ES-I3 (cell line): Measurements from ENCODE around the gene KLKB1.

ENCODE experiments used
- H3K36me3 ChIP-seq: 2 replicates; pipeline ENCODE4 v1.6.1; 2013; ENCODE audit warnings: mild to moderate bottlenecking, low read length, control low read depth, moderate library complexity; ENCODE audit not compliant: insufficient read depth
- H3K4me1 ChIP-seq: 2 replicates; pipeline ENCODE4 v1.6.1; 2013; ENCODE audit warnings: mild to moderate bottlenecking, control low read depth, low read length; ENCODE audit not compliant: insufficient read depth
- H3K9ac ChIP-seq: 2 replicates; pipeline ENCODE4 v1.6.1; 2013; ENCODE audit warnings: low read depth, mild to moderate bottlenecking, low read length, moderate library complexity
- H3K9me3 ChIP-seq: 2 replicates; pipeline ENCODE4 v1.6.1; 2013; ENCODE audit warnings: mild to moderate bottlenecking, low read length, moderate library complexity; ENCODE audit not compliant: control insufficient read depth, insufficient read depth

KLKB1 gene

GRCh38 chr4:186204103-186204559 lies 23.2 kb upstream of the KLKB1 start:
- Histone ChIP-seq H3K4me1 (no peaks in the 10 kb centered on the region), H3K9me3 (peaks cover 3% of the 10 kb centered on the region; the same call in 1 of the 2 replicates), H3K36me3 (no peaks in the 10 kb centered on the region), H3K9ac (peak overlapping the region; percentile 52; the same call in 1 of the 2 replicates)

DNA sequence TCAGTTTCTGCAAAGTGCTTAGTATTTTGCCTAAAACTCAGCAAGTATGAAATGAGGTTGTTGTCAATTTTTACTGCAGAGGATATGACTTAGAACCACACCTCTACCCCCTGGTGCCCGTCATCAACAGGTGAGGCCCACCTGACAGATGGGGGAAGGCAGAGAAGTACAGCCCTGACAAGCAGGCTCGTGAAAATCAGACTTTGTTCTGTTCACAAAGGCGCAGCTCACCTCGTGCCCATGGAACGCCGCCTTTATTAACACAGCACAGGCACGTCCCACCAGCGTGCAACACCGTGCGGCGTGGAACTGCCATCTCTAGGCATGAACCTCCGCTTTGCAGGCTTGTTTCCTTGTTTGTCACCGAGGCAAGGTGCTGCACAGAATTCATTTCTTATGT lies 22.6 kb upstream of the KLKB1 start:
- Histone ChIP-seq H3K9ac (peak overlapping the region; percentile 52; the same call in 1 of the 2 replicates), H3K36me3 (peaks cover 4% of the 10 kb centered on the region; the same call in 1 of the 2 replicates), H3K4me1 (no peaks in the 10 kb centered on the region)

GRCh38 chr4:186205156-186205555 lies 22.2 kb upstream of the KLKB1 start:
- peaks cover 4% of the 10 kb centered on the region; the same call in 1 of the 2 replicates for H3K36me3 ChIP-seq
- H3K4me1 ChIP-seq: no peaks in the 10 kb centered on the region
- no peak overlapping the region; the same call in 1 of the 2 replicates for H3K9ac ChIP-seq
- H3K9me3 ChIP-seq: peaks cover 3% of the 10 kb centered on the region; the same call in 1 of the 2 replicates

More for the DNA sequence above, 22.6 kb upstream of the KLKB1 start:
- peaks cover 3% of the 10 kb centered on the region; the same call in 1 of the 2 replicates for H3K9me3 ChIP-seq

- Histone ChIP-seq H3K9ac (no peak overlapping the region), H3K4me1 (no peaks in the 10 kb centered on the region), H3K9me3 (no peaks in the 10 kb centered on the region), H3K36me3 (no peaks in the 10 kb centered on the region)
These were observed 10.8 kb upstream of the KLKB1 start for GRCh38 chr4:186216465-186217024.

GRCh38 chr4:186217733-186218293 lies 9.5 kb upstream of the KLKB1 start:
- H3K9me3 ChIP-seq: no peaks in the 10 kb centered on the region

DNA sequence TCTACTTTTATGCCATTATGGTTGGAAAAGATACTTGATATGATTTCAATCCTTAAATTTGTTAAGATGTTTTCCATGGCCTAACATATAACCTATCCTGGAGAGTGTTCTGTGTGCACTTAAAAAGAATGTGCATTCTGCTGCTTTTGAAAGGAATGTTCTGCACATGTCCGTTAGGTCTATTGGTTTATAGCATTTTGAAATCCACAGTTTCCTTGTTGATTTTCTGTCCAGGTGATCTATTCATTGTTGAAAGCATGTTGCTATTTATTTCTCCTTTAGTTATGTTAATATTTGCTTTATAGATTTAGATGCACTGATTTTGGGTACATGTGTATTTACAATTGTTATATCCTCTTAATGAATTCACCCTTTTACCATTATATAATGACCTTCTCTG lies 5.7 kb upstream of the KLKB1 start:
- Histone ChIP-seq H3K9ac (no peak overlapping the region), H3K4me1 (no peaks in the 10 kb centered on the region; the same call in 1 of the 2 replicates), H3K9me3 (peaks cover 11% of the 10 kb centered on the region), H3K36me3 (no peaks in the 10 kb centered on the region)

More at GRCh38 chr4:186217733-186218293, 9.5 kb upstream of the KLKB1 start:
- no peak overlapping the region for H3K9ac ChIP-seq
- H3K36me3 ChIP-seq: no peaks in the 10 kb centered on the region
- no peaks in the 10 kb centered on the region for H3K4me1 ChIP-seq

DNA sequence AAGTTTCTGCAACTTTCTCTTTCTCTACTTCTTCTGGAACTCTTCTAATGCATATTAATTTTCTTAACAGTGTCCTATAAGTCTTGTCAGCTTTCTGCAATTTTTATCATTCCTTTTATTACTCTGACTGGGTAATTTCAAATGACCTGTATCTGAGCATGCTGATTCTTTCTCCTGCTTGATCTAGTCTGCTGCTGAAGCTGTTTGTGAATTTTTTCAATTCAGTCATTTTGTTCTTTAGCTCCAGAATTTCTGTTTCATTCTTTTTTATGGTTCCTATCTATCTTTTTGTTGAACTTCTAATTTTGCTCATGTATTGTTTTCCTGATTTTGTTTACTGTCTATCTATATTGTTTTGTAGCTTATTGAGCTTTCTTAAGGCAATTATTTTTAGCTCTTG lies 1.5 kb upstream of the KLKB1 start:
- H3K9me3 ChIP-seq: peaks cover 11% of the 10 kb centered on the region
- H3K4me1 ChIP-seq: no peaks in the 10 kb centered on the region; the same call in 1 of the 2 replicates
- no peak overlapping the region for H3K9ac ChIP-seq
- H3K36me3 ChIP-seq: no peaks in the 10 kb centered on the region

- H3K9me3 ChIP-seq: peaks cover 11% of the 10 kb centered on the region
- no peak overlapping the region for H3K9ac ChIP-seq
- no peaks in the 10 kb centered on the region for H3K36me3 ChIP-seq
- H3K4me1 ChIP-seq: no peaks in the 10 kb centered on the region; the same call in 1 of the 2 replicates
These were observed 652 bp upstream of the KLKB1 start for GRCh38 chr4:186226521-186227189.

DNA sequence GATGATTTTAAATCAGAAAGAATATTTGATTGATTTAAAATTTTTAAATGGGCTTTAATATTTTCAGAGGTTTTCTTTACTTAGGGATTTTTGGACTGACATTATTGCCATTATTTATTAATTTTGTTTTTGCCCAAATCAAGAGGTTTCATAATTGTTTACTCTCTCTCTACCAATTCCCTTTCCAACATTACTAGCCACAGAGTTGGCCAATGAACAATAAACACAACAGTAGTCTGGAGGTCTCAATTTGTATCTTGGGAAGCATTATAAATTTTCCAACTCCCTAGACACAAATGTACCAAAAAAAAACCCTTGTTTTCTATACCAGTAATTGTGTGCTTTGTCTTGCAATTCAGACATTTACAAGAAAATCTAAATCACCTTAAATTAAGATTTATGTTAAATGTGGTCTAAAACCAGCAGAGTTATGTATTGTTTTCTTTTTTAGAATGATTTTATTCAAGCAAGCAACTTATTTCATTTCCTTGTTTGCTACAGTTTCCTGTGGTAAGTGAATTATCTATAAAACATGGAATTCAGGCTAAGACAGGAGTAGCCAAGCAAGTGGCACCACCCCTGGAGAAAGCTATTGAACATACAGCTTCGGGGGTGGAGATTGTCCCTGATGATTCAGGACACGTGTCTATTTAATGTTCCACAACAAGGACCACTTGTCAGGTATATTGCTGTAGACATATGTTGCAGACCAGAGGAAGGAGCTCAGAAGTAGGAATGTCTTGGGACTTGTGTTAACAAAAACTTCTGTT lies 622 bp downstream of the KLKB1 start:
- H3K36me3 ChIP-seq: no peaks in the 10 kb centered on the region
- H3K9me3 ChIP-seq: peaks cover 11% of the 10 kb centered on the region
- H3K9ac ChIP-seq: no peak overlapping the region
- no peaks in the 10 kb centered on the region; the same call in 1 of the 2 replicates for H3K4me1 ChIP-seq

GRCh38 chr4:186228514-186228894 lies 1.2 kb downstream of the KLKB1 start:
- H3K36me3 ChIP-seq: no peaks in the 10 kb centered on the region

DNA sequence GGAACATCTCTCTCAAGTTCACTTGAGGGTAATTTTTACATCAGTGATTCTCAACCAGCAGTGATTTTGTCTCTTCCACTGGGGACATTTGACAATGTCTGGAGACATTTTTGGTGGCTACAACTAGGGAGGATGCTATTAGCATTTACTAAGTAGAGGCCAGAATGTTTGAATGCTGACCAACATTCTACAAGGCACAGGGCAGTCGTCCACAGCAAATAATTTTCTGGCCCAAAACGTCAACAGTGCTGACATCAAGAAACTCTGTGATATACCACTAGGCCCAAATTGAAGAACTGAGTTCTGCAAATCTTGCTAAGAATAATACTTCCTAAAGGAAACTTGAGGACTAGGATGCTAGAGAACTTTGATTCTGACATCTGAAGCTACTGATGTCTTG lies 7.1 kb downstream of the KLKB1 start:
- Histone ChIP-seq H3K9ac (no peak overlapping the region), H3K36me3 (0 out of 2 replicates have a peak, but pooled peaks cover 2% of the 10 kb centered on the region), H3K4me1 (no peaks in the 10 kb centered on the region), H3K9me3 (no peaks in the 10 kb centered on the region)

More at GRCh38 chr4:186228514-186228894, 1.2 kb downstream of the KLKB1 start:
- Histone ChIP-seq H3K9ac (no peak overlapping the region), H3K9me3 (peaks cover 11% of the 10 kb centered on the region), H3K4me1 (no peaks in the 10 kb centered on the region; the same call in 1 of the 2 replicates)

DNA sequence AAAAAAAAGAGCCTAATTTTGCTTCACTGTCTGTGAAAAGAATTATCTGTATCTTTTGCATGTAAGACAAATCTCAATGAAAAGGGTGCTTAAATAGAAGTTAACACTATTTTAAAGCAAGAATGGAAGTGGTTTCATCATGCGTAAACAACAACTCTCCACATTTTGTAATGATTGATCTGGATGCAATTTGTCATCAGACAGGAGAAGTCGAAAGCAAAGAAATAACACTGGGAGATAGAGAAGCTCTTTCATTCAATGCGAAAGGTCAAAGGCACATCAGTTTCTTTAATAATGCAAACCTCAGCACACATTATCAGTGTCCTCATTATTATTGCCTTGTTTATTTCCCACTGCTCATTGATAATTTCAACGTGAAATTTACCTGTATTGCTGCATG lies 8.8 kb downstream of the KLKB1 start:
- H3K9me3 ChIP-seq: no peaks in the 10 kb centered on the region
- H3K36me3 ChIP-seq: 0 out of 2 replicates have a peak, but pooled peaks cover 2% of the 10 kb centered on the region
- peaks cover 5% of the 10 kb centered on the region for H3K4me1 ChIP-seq
- no peak overlapping the region for H3K9ac ChIP-seq

DNA sequence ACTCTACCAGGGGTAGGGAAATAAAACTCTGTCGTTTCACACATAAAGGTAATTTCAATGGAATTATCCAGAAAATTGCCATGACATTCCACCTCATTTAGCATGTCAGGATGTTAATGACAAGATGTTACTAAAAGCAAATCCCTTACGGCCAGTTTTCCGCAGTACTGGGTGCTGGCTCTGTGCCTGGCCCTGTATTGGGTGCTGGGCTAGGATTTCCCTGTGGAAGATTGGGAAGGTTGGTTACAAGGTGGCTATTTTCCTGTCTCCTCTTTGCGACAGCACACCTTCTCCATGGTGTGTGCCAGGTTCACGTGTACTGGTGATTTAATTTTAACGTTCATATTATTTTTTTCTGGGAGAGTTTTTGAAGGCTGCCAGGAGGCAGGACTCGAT lies 13.1 kb downstream of the KLKB1 start:
- peaks cover 4% of the 10 kb centered on the region; the same call in 1 of the 2 replicates for H3K9me3 ChIP-seq
- peaks cover 12% of the 10 kb centered on the region for H3K4me1 ChIP-seq
- H3K9ac ChIP-seq: no peak overlapping the region
- H3K36me3 ChIP-seq: peaks cover 4% of the 10 kb centered on the region; the same call in 1 of the 2 replicates
